ENCODE measurements around the gene TRIP6.

The TRIP6 gene

GRCh38 chr7:100882201-100882600 lies 15.0 kb downstream of the TRIP6 start:
- no peak overlapping the region for H3K4me3 ChIP-seq (IDR thresholded peaks at IDR 0.05; ENCODE audit: insufficient read depth, low read depth, low read length)
- TF ChIP-seq CTCF (conservative IDR thresholded peaks at IDR 0.05; ENCODE audit: low read depth, low read length), result no peak
- no peak overlapping the region for H3K27ac ChIP-seq
- H3K9ac ChIP-seq, result no peak overlapping the region
- H3K4me1 ChIP-seq (ENCODE audit: low read depth, poor library complexity, severe bottlenecking), result peaks cover 7% of the 10 kb centered on the region
- H2AFZ ChIP-seq (ENCODE audit: low read depth), result no peak overlapping the region
- no peaks in the 10 kb centered on the region for H4K20me1 ChIP-seq (ENCODE audit: insufficient read depth)
- no peak overlapping the region for H3K4me2 ChIP-seq
- H3K79me2 ChIP-seq (ENCODE audit: insufficient read depth, low read depth), result peaks cover 41% of the 10 kb centered on the region
- H3K27me3 ChIP-seq (ENCODE audit: insufficient read depth, low read depth), result no peaks in the 10 kb centered on the region
- peaks cover 11% of the 10 kb centered on the region; the same call in 1 of the 2 replicates for H3K36me3 ChIP-seq (ENCODE audit: insufficient read depth)

- H3K27me3 ChIP-seq (ENCODE audit: insufficient read depth, low read depth), result no peaks in the 10 kb centered on the region
- H3K4me3 ChIP-seq (IDR thresholded peaks at IDR 0.05; ENCODE audit: insufficient read depth, low read depth, low read length), result no peak overlapping the region
- no peak overlapping the region for H2AFZ ChIP-seq (ENCODE audit: low read depth)
- H3K27ac ChIP-seq, result no peak overlapping the region
- peaks cover 11% of the 10 kb centered on the region; the same call in 1 of the 2 replicates for H3K36me3 ChIP-seq (ENCODE audit: insufficient read depth)
- peaks cover under 1% of the 10 kb centered on the region for H3K4me1 ChIP-seq (ENCODE audit: low read depth, poor library complexity, severe bottlenecking)
- no peak overlapping the region for H3K9ac ChIP-seq
- no peak overlapping the region for H3K4me2 ChIP-seq
- no peaks in the 10 kb centered on the region for H4K20me1 ChIP-seq (ENCODE audit: insufficient read depth)
- peaks cover 34% of the 10 kb centered on the region for H3K79me2 ChIP-seq (ENCODE audit: insufficient read depth, low read depth)
- no peak for TF ChIP-seq CTCF (conservative IDR thresholded peaks at IDR 0.05; ENCODE audit: low read depth, low read length)
Measured at GRCh38 chr7:100882785-100883526, 15.8 kb downstream of the TRIP6 start.

- no peak overlapping the region for H3K4me3 ChIP-seq (IDR thresholded peaks at IDR 0.05; ENCODE audit: insufficient read depth, low read depth, low read length)
- no peak for TF ChIP-seq CTCF (conservative IDR thresholded peaks at IDR 0.05; ENCODE audit: low read depth, low read length)
- H2AFZ ChIP-seq (ENCODE audit: low read depth), result no peak overlapping the region
- H3K4me1 ChIP-seq (ENCODE audit: low read depth, poor library complexity, severe bottlenecking), result no peaks in the 10 kb centered on the region
- peaks cover 14% of the 10 kb centered on the region for H3K79me2 ChIP-seq (ENCODE audit: insufficient read depth, low read depth)
- no peaks in the 10 kb centered on the region for H4K20me1 ChIP-seq (ENCODE audit: insufficient read depth)
- no peaks in the 10 kb centered on the region for H3K27me3 ChIP-seq (ENCODE audit: insufficient read depth, low read depth)
- no peak overlapping the region for H3K27ac ChIP-seq
- H3K4me2 ChIP-seq, result no peak overlapping the region
- H3K36me3 ChIP-seq (ENCODE audit: insufficient read depth), result peaks cover 14% of the 10 kb centered on the region; the same call in 1 of the 2 replicates
- H3K9ac ChIP-seq, result no peak overlapping the region
Measured at GRCh38 chr7:100884736-100885439, 17.7 kb downstream of the TRIP6 start.

- no peak overlapping the region for H2AFZ ChIP-seq (ENCODE audit: low read depth)
- H3K27ac ChIP-seq, result no peak overlapping the region
- H3K4me1 ChIP-seq (ENCODE audit: low read depth, poor library complexity, severe bottlenecking), result no peaks in the 10 kb centered on the region
- no peak overlapping the region for H3K4me2 ChIP-seq
- no peak overlapping the region for H3K9ac ChIP-seq
- no peak overlapping the region for H3K4me3 ChIP-seq (IDR thresholded peaks at IDR 0.05; ENCODE audit: insufficient read depth, low read depth, low read length)
- TF ChIP-seq CTCF (conservative IDR thresholded peaks at IDR 0.05; ENCODE audit: low read depth, low read length), result no peak
- H3K79me2 ChIP-seq (ENCODE audit: insufficient read depth, low read depth), result peaks cover 7% of the 10 kb centered on the region; the same call in 1 of the 2 replicates
- peaks cover 14% of the 10 kb centered on the region; the same call in 1 of the 2 replicates for H3K36me3 ChIP-seq (ENCODE audit: insufficient read depth)
- peaks cover 3% of the 10 kb centered on the region for H3K27me3 ChIP-seq (ENCODE audit: insufficient read depth, low read depth)
- no peaks in the 10 kb centered on the region for H4K20me1 ChIP-seq (ENCODE audit: insufficient read depth)
Measured at GRCh38 chr7:100885440-100886141, 18.4 kb downstream of the TRIP6 start.
